Cardiac fibroblast (primary cell): ENCODE data around the gene LRRTM4.

ENCODE experiments used
- DNase-seq, 2 donors: peaks; one replicate each; pipeline versions ENCODE4 v3.0.0 to v3.0.0-alpha.2; 2010; ENCODE audit warnings: low read depth in 2 of 2
- H3K4me3 ChIP-seq, 2 donors: replicated peaks in 1 of 2; 1 replicate in 1 of 2; 2 replicates in 1 of 2; pipeline ENCODE4 v1.5.1; 2011; ENCODE audit warnings: low read depth in 2 of 2, low read length in 2 of 2, mild to moderate bottlenecking in 2 of 2, moderate library complexity in 1 of 2
- TF ChIP-seq, protein P1 (sequence below): IDR thresholded peaks from one replicate; pipeline ENCODE4 v1.5.1; 2011; ENCODE audit warnings: low read depth, mild to moderate bottlenecking, low read length, inconsistent platforms

LRRTM4 gene

DNA sequence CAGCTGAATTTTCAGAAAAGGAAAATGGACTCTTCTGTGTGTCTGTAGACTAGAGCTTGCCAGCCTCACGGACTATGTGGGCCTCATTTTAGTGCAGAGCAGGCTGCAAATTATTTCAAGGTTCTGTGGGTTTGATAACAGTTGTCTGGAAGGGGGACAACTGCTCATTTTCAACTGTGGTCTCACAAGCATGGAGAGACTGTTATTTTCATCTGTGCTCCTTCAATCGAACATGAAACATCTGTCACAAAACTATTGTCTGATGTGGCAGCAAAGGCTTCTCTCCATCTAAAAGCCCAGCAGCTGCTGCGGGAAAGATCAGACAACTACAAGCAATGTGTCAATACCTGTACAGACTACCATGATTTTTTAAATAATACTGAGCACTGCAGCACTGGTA lies 211.8 kb downstream of the LRRTM4 start:
- no peak for DNase-seq
- TF ChIP-seq, protein P1, sequence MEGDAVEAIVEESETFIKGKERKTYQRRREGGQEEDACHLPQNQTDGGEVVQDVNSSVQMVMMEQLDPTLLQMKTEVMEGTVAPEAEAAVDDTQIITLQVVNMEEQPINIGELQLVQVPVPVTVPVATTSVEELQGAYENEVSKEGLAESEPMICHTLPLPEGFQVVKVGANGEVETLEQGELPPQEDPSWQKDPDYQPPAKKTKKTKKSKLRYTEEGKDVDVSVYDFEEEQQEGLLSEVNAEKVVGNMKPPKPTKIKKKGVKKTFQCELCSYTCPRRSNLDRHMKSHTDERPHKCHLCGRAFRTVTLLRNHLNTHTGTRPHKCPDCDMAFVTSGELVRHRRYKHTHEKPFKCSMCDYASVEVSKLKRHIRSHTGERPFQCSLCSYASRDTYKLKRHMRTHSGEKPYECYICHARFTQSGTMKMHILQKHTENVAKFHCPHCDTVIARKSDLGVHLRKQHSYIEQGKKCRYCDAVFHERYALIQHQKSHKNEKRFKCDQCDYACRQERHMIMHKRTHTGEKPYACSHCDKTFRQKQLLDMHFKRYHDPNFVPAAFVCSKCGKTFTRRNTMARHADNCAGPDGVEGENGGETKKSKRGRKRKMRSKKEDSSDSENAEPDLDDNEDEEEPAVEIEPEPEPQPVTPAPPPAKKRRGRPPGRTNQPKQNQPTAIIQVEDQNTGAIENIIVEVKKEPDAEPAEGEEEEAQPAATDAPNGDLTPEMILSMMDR, result no peak
- H3K4me3 ChIP-seq, result no peak overlapping the region

DNA sequence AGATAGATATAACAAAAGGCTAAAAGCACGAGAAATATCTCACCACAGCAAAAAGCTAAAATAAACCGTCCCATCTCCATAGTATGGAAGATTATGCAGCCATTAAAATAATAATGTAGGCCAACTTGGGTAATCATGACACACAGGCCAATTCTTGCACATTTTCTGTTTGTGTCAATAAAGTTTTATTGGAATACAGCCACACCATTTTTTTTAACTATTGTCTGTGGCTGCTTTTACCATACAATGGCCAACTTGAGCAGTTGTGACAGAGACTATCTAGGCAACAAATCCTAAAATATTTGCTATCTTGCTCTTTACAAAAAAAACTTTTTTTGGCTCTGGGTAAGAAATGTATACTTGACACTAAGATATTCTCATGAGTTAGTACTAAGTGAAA lies 212.5 kb downstream of the LRRTM4 start:
- TF ChIP-seq, protein P1, result no peak
- H3K4me3 ChIP-seq, result no peak overlapping the region
- DNase-seq, result no peak

DNA sequence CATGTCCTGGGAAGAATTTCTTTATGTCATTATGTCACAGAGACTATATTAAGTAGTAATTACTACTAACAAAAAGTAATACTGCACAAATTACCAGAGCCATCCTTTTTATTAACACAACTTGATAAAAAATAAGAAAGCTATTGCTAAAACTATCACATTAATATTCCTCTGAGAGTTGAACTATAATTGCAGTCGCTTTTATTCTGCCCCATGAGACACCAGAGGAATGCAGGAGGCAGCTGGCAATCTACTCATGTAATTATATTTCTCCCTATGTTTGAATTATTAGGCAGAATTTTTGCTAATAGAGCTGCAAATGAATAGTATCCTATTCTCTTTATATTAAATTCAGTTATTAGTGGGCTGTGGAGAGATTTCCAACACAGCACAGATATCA lies 220.7 kb downstream of the LRRTM4 start:
- no peak overlapping the region for H3K4me3 ChIP-seq
- no peak for DNase-seq
- TF ChIP-seq, protein P1, result no peak

DNA sequence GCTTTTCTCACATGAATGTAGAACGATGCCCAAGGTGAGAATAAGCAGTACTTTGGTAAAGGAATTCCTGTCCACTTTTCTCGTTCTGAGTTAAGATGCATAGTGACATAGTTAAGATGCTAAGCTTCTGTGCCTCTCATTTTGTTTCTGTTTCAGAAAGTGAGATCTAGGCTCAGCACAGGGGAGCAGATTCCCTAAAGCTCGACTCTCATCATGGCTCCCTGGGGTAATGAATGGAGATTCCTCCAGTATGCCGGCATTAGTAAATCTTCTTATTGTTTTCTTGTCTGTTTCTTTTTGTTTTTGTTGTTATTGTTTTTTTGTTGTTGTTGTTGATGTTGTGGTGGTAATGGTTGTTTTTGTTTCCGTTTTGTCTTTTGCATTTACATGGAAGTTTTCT lies 225.4 kb downstream of the LRRTM4 start:
- TF ChIP-seq, protein P1, result no peak
- H3K4me3 ChIP-seq, result no peak overlapping the region
- no peak for DNase-seq

DNA sequence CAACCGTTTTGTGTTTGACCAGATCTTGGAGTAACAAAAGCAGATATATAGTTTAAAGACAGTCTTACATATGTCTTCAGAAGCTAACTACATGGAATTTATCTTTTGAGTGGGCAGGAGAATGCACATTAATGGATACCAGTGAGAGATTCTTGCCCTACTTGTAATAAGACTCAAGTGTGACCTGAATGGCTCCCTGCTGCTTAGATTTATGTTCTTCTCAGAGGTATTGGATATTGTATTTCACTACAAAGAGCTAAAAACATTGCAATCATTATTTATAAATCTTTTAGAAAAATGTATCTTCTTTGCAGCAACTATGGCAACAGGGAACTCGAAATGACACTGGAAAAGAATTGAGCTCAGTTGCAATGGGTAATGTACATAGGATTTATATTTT lies 227.7 kb downstream of the LRRTM4 start:
- no peak for DNase-seq
- no peak overlapping the region for H3K4me3 ChIP-seq
- TF ChIP-seq, protein P1, result no peak

DNA sequence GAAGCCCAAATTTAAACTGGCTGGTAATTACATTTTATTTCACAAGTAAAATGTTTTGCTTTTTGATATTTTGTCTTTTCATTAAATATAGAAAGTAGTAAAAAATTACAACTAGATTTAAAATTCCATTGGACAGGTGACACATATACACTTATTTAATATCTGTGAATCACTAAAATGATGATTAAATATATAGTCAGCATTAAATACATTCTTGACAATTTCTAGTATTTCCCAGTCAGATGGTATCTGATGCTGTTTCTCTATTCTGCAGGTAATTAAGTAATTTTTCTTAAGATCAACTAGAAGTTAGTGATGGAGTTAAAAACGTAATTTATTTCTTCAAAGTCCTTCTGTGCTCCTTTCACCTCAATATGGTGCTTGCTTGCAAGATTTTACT lies 237.8 kb downstream of the LRRTM4 start:
- TF ChIP-seq, protein P1, result no peak
- DNase-seq, result no peak
- no peak overlapping the region for H3K4me3 ChIP-seq

DNA sequence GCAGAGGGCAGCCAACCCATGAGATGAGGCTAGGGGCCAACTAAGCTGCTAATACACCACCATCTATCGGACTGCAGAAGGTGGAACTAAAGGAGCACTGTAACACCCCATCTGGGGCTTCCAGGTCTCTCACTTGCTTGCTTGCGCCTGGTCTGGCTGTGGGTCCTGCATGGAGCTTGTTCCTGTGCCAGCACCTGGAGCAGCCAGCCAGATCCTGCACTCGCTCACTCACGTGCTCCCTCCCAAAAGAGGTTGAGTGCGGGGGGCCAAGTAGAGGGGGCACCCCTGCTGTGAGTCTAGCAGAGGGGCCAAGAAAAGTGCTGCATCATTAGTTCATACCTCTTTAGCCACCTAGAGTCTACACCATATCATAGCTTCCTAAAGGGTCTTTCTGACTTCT lies 250.9 kb downstream of the LRRTM4 start:
- DNase-seq, result no peak
- TF ChIP-seq, protein P1, result no peak
- no peak overlapping the region for H3K4me3 ChIP-seq
